Nucleus accumbens (tissue), 56 donors: ENCODE measurements around the gene PARD3B.

ENCODE experiments used
- DNase-seq, 56 donors: peaks; one replicate each; lab custom pipeline; 2025; lab: John Stamatoyannopoulos, UW

The PARD3B gene

GRCh38 chr2:205564346-205565141 lies 1019.3 kb downstream of the PARD3B start:
- DNase-seq = no peak

DNA sequence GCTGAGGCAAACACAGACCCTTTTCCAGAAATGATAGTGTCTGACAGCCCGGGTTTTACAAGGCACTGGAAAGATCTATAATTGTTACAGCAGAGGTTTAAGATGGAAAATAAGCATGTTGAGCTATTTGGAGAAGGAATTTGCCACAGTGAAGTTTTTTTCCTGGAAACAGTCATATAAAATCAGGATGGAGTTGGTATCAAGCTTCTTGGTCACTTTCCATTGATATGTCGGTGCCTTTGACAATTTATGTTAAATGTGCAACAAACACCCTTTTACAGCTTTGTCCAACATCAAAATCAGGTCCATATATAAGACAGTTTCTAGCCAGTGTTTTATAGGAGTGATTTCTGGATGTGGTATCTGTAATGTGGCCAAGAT lies 1019.9 kb downstream of the PARD3B start:
- no peak for DNase-seq

DNA sequence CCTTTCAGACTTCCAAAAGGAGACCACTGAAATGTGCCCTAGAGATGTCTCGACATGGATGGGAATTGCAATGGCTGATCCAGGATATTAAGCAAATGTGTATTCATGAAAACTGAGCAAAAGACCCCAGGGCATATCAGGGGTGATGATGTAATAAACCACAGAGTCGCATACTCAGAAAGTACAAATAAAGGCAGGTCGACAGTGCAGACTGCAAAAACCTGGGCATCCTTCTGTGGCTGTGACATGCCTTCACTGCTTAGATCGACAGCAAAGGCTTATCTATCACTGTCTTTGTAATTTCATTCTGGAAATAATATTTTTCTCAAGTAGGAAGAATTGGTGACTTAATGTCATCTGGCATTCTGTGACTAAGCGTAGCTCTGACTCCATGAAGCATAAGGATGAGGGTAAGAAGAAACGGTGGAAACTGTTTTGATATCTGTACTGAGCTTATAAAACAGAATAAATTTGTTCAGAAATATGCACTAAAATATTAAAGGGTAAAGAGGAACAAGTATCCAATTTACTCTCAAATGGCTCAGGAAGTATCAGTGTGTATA lies 1021.4 kb downstream of the PARD3B start:
- DNase-seq = no peak

- no peak for DNase-seq
These were observed 1023.3 kb downstream of the PARD3B start for GRCh38 chr2:205568620-205569019.

DNA sequence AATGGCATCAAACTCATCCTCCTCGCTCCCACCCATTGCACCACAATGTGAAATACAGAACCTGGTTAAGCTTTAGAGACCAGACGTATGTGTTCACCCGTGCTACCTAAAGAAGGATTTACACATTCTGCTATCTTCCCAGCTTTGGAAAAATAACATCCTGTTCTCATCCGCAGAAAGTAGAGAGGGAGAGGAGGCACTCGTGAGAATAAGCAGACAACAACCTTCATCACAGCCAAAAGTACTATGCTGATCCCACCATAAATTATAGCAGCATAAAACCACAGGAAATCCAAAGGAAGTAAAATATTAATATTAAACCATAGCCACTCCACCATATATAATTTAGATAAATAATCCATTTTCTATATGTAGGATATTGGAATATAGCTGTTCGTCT lies 1025.4 kb downstream of the PARD3B start:
- no peak for DNase-seq

GRCh38 chr2:205571360-205571959 lies 1026.2 kb downstream of the PARD3B start:
- no peak for DNase-seq

GRCh38 chr2:205574001-205574400 lies 1028.7 kb downstream of the PARD3B start:
- DNase-seq = no peak

GRCh38 chr2:205579335-205579734 lies 1034.1 kb downstream of the PARD3B start:
- no peak for DNase-seq

GRCh38 chr2:205580212-205580987 lies 1035.1 kb downstream of the PARD3B start:
- no peak for DNase-seq

DNA sequence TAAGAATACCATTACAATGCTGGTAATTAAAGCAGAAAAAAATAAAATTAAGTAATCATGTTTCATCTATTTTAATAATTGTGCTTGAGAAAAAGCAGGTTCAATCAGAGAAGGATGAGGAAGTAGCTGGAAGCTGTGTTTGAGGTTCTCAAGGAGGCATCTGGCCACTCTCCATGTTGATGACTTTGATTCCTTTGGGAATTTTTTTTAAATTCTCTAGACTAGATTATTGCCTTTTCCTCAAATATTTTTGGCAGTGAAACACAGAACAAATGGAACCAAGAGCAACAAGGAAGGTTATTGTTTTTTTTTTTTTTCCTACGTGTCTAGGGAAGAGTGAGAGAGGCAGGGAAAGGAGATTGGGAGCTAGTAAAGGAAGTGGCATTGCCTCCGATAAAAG lies 1037.1 kb downstream of the PARD3B start:
- DNase-seq = no peak

GRCh38 chr2:205585449-205586383 lies 1040.4 kb downstream of the PARD3B start:
- no peak for DNase-seq

DNA sequence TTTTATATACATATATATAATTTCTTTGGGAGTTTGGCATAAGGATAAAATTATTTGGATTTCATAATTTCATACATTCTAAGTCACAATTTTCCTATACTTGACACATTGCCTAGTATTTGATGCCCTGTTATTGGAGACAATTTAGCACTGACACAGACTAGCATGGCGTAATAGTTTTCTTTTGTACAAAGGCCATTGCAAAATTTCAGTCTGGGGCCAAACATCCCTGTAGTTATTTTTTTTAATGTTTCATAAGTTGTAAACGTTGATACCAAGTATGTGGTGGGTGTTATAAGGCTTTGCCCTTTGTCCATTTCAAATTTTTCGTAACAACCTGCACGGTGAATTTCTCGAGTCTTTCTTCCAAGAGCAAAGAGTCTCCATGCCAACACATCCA lies 1041.4 kb downstream of the PARD3B start:
- DNase-seq = no peak

GRCh38 chr2:205589479-205589878 lies 1044.2 kb downstream of the PARD3B start:
- no peak for DNase-seq

GRCh38 chr2:205590759-205591158 lies 1045.5 kb downstream of the PARD3B start:
- DNase-seq = no peak

- no peak for DNase-seq
These were observed 1048.6 kb downstream of the PARD3B start for GRCh38 chr2:205593891-205594290.

DNA sequence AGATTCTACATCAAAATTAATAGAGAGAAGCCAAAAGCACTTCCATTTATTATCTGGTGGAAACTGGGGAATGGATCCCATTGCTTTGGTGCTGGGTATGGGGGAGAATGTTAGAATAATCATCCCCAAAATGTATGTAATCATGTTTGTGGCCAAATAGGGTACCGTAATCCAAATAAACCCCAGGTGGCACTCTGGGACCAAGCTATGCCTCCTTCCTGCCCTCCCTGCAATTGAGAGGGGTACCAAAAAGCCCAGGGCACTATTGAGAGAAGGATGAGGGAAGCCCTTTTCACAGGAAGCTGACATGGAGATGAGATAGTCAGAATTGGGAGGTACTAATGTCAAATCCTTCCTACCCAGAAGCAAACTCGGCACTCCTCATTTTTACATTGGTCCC lies 1051.3 kb downstream of the PARD3B start:
- no peak for DNase-seq

DNA sequence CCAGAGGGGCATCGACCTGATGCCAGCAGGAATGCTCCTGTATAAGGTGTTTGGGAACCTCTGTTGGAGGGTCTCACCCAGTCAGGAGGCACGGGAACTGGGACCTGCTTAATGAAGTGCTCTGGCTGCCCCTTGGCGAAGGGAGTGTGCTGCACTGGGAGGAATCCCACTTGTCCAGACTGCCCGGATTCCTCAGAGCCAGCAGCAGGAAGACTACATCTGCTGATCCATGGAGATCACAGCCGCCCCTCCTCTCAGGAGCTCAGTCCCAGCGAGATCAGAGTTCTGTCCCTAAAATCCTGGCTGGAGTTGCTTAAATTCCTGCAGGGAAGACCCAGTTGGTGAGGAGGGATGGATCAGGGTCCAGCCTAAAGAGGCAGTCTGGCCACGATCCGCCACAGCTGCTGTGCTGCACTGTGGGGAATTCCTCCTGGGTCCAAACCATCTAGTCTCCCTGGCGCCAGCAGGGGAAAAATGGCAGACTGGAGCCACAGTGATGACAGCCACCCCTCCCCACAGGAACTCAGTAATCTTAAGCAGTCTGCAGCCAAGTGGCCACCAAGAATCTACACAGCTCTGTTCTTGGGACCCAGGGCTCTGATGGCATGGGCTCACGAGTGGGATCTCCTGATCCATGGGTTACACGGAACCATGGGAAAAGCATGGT lies 1060.5 kb downstream of the PARD3B start:
- DNase-seq = no peak

DNA sequence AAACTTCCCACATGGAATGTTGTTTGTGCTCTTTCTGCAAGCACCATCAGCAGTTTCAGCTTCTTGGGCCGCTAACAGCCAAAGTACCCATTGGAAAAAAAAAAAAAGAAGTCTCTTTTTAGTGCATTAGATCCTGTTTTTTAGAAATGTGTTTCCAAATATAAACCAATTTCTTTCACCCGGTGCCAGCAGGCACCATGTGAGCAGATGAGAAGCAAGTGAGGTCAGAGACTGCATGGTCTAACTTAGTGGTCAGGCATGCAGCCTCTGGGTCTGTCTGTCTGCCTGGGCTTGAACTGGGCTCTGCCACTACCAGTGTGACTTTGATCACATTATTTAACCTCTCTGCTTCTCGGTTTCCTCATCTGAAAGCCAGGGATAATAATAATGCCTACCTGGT lies 1061.9 kb downstream of the PARD3B start:
- no peak for DNase-seq

DNA sequence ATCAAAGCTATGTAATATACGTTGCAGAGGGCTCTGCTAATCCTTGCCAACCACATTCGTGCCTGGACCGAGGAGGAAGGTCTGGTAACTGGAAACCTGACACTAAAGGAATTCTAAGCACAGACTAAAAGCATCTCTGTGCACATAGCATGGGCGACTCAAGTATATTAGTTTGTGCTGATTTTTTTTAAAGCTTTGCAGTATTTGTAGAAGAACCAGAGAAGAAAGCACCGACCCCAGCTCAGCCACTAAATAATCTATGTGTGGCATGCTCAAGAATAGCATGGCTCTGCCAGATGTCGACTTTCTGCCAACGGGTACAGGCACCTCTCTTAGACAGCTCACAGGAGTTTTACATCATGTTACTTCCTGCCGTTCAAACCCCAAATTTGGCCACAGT lies 1063.8 kb downstream of the PARD3B start:
- no peak for DNase-seq

- DNase-seq = no peak
These were observed 1065.2 kb downstream of the PARD3B start for GRCh38 chr2:205610437-205610836.
